Caco-2 (cell line): ENCODE measurements around the gene LIN28B. TPM values are rescaled to one million over a fixed set of nuclear protein-coding genes. Genes with fewer than 3 reads are reported as not detected.

ENCODE experiments used
- BruUV-seq: library from RNA; stranded (reverse); fragments of 400-500 nt; replicated peaks from 2 replicates; lab custom pipeline; 2021; lab: Mats Ljungman, UMichigan
- CTCF ChIA-PET: fragments of 300-600 bp; sonication (Branson Sonifier 250); formaldehyde crosslinking; loops from one replicate; lab custom pipeline; 2022; ENCODE audit warnings: antibody characterized with exemption; lab: Charles Lee
- POLR2A ChIA-PET: fragments of 300-600 bp; sonication (Branson Sonifier 250); formaldehyde crosslinking; loops from one replicate; lab custom pipeline; 2022; ENCODE audit warnings: antibody characterized with exemption; lab: Charles Lee
- DNase-seq, 2 experiments: peaks; one replicate each; pipeline versions ENCODE4 v3.0.0 to v3.0.0-alpha.2; 2020 to 2022
- H3K27me3 ChIP-seq: replicated peaks from 2 replicates; pipeline ENCODE4 v1.6.0; 2011; ENCODE audit warnings: low read length; ENCODE audit not compliant: control insufficient read depth, insufficient read depth
- H3K36me3 ChIP-seq: 2 replicates; pipeline ENCODE4 v1.5.1; 2011; ENCODE audit warnings: low read length; ENCODE audit not compliant: control insufficient read depth, insufficient read depth
- H3K4me1 ChIP-seq: fragments of 250-450 bp; sonication (Bioruptor Pico); 2 replicates; pipeline ENCODE4 v1.5.1; 2020; ENCODE audit warnings: mild to moderate bottlenecking
- H3K4me3 ChIP-seq: 2 replicates; pipeline ENCODE4 v1.5.1; 2011; ENCODE audit warnings: low read depth, mild to moderate bottlenecking, control low read depth, low read length
- H3K9me3 ChIP-seq: fragments of 250-450 bp; sonication (Bioruptor Pico); 2 replicates; pipeline ENCODE4 v1.5.1; 2020; ENCODE audit warnings: mild to moderate bottlenecking, moderate library complexity
- H3K27ac Mint-ChIP-seq: one replicate; pipeline ENCODE4 v1.8.0; 2022; ENCODE audit warnings: mixed read lengths; ENCODE audit not compliant: unreplicated experiment
- H3K27me3 Mint-ChIP-seq: one replicate; pipeline ENCODE4 v1.8.0; 2022; ENCODE audit warnings: mixed read lengths; ENCODE audit not compliant: insufficient read depth, unreplicated experiment
- H3K36me3 Mint-ChIP-seq: one replicate; pipeline ENCODE4 v1.8.0; 2022; ENCODE audit warnings: mild to moderate bottlenecking, mixed read lengths; ENCODE audit not compliant: insufficient read depth, unreplicated experiment
- H3K4me1 Mint-ChIP-seq: one replicate; pipeline ENCODE4 v1.8.0; 2022; ENCODE audit warnings: low read depth, mixed read lengths; ENCODE audit not compliant: unreplicated experiment
- H3K4me3 Mint-ChIP-seq: one replicate; pipeline ENCODE4 v1.8.0; 2022; ENCODE audit warnings: mild to moderate bottlenecking, moderate library complexity, mixed read lengths; ENCODE audit not compliant: unreplicated experiment
- H3K9me3 Mint-ChIP-seq: one replicate; pipeline ENCODE4 v1.8.0; 2022; ENCODE audit warnings: mixed read lengths; ENCODE audit not compliant: unreplicated experiment
- CTCF ChIP-seq, 2 experiments: fragments of 200-600 bp in 1 of 2; IDR thresholded peaks; 1 replicate in 1 of 2; 2 replicates in 1 of 2; pipeline versions ENCODE4 v1.5.1 to v1.8.0; 2011 to 2022; ENCODE audit warnings: antibody characterized with exemption in 1 of 2, control low read depth in 1 of 2, inconsistent platforms in 1 of 2, low read depth in 1 of 2, low read length in 1 of 2, mild to moderate bottlenecking in 1 of 2, moderate library complexity in 1 of 2; ENCODE audit not compliant: insufficient read depth in 1 of 2, severe bottlenecking in 1 of 2, unreplicated experiment in 1 of 2
- intact Hi-C: fragments of 100-400 bp; cut with micrococcal nuclease; formaldehyde crosslinking; loops from one replicate; pipeline ENCODE4 v1.10.0; 2022; ENCODE audit not compliant: unreplicated experiment
- total RNA-seq: library from RNA; stranded (reverse); gene quantifications from 2 replicates; pipeline ENCODE4 v1.2.3, GENCODE V29; 2022

LIN28B gene
- total RNA-seq, 1 experiment from 2014 or later, result 6.6 TPM

- H3K27me3 ChIP-seq, result no peaks in the 10 kb centered on the region
- Mint-ChIP-seq H3K4me1 (peaks cover 6% of the 10 kb centered on the region), H3K27ac (no peak overlapping the region), H3K4me3 (peak overlapping the region; percentile 91), H3K27me3 (no peaks in the 10 kb centered on the region), H3K9me3 (no peaks in the 10 kb centered on the region), H3K36me3 (no peaks in the 10 kb centered on the region)
- intact Hi-C loops, result loop anchor here (10.0 kb wide), 1 partner anchor 181 kb away; no protein-coding TSS in a partner anchor
- no TSS peak for BruUV-seq
- TF ChIP-seq CTCF (IDR thresholded peaks at IDR 0.05; ENCODE audit: insufficient read depth in 1 of 2, low read depth in 1 of 2, low read length in 1 of 2, severe bottlenecking in 1 of 2, unreplicated experiment in 1 of 2), result no peak
- no peaks in the 10 kb centered on the region for H3K9me3 ChIP-seq
- ChIA-PET CTCF (no interaction called here), POLR2A (no interaction called here)
- no peak overlapping the region; the same call in 1 of the 2 replicates for H3K4me3 ChIP-seq
- 0 out of 2 replicates have a peak, but pooled peaks cover 6% of the 10 kb centered on the region for H3K4me1 ChIP-seq
- no peak for DNase-seq
- H3K36me3 ChIP-seq, result no peaks in the 10 kb centered on the region
Observed at GRCh38 chr6:104955491-104955890, 1.4 kb upstream of the LIN28B start.

GRCh38 chr6:104955927-104956730 lies 778 bp upstream of the LIN28B start:
- no peaks in the 10 kb centered on the region for H3K27me3 Mint-ChIP-seq
- no peaks in the 10 kb centered on the region for H3K9me3 ChIP-seq
- peak overlapping the region; percentile 95 for H3K27ac Mint-ChIP-seq
- no peaks in the 10 kb centered on the region for H3K36me3 Mint-ChIP-seq
- BruUV-seq, result no TSS peak
- H3K4me3 Mint-ChIP-seq, result peak overlapping the region; percentile 91
- TF ChIP-seq CTCF (IDR thresholded peaks at IDR 0.05; ENCODE audit: insufficient read depth in 1 of 2, low read depth in 1 of 2, low read length in 1 of 2, severe bottlenecking in 1 of 2, unreplicated experiment in 1 of 2), result peak in 1 of 2 experiments; percentile 14
- CTCF ChIA-PET, result no interaction called here
- no peaks in the 10 kb centered on the region for H3K9me3 Mint-ChIP-seq
- no peaks in the 10 kb centered on the region for H3K27me3 ChIP-seq
- H3K4me1 ChIP-seq, result 0 out of 2 replicates have a peak, but pooled peaks cover 6% of the 10 kb centered on the region
- peaks cover 6% of the 10 kb centered on the region for H3K4me1 Mint-ChIP-seq
- no peaks in the 10 kb centered on the region for H3K36me3 ChIP-seq
- H3K4me3 ChIP-seq, result peak overlapping the region; percentile 63
- POLR2A ChIA-PET, result no interaction called here
- peak; percentile 42 to 60 for DNase-seq
- intact Hi-C loops, result loop anchor here (10.0 kb wide), 1 partner anchor 181 kb away; no protein-coding TSS in a partner anchor

- no peaks in the 10 kb centered on the region for H3K27me3 ChIP-seq
- peak in 1 of 2 experiments; percentile 28 for DNase-seq
- peak overlapping the region; percentile 91 for H3K4me3 Mint-ChIP-seq
- no peaks in the 10 kb centered on the region for H3K36me3 ChIP-seq
- peak overlapping the region; percentile 95 for H3K27ac Mint-ChIP-seq
- H3K4me3 ChIP-seq, result peak overlapping the region; percentile 63
- H3K9me3 Mint-ChIP-seq, result no peaks in the 10 kb centered on the region
- POLR2A ChIA-PET, result no interaction called here
- no peaks in the 10 kb centered on the region for H3K27me3 Mint-ChIP-seq
- H3K36me3 Mint-ChIP-seq, result no peaks in the 10 kb centered on the region
- intact Hi-C loops, result loop anchor here (2.0 to 10.0 kb wide), 2 partner anchors 49 to 183 kb away; no protein-coding TSS in a partner anchor
- TF ChIP-seq CTCF (IDR thresholded peaks at IDR 0.05; ENCODE audit: insufficient read depth in 1 of 2, low read depth in 1 of 2, low read length in 1 of 2, severe bottlenecking in 1 of 2, unreplicated experiment in 1 of 2), result no peak
- CTCF ChIA-PET, result no interaction called here
- H3K4me1 Mint-ChIP-seq, result peaks cover 6% of the 10 kb centered on the region
- no peaks in the 10 kb centered on the region for H3K9me3 ChIP-seq
- no TSS peak for BruUV-seq
- 0 out of 2 replicates have a peak, but pooled peaks cover 6% of the 10 kb centered on the region for H3K4me1 ChIP-seq
Observed at GRCh38 chr6:104957301-104958177, 632 bp downstream of the LIN28B start.
